A549 (cell line): ENCODE results near the gene TTLL11. TPM values are rescaled to one million over a fixed set of nuclear protein-coding genes. Genes with fewer than 3 reads are reported as not detected.

Source experiments
- ATAC-seq, 2 experiments: fragments of 200-7000 bp in 1 of 2; fragments of >200 bp in 1 of 2; cut with Nextera tagmentation in 1 of 2; cut with Tn5 transposase in 1 of 2; 3 replicates each; pipeline versions ENCODE4 v1.8.0 to v1.9.1; 2018 to 2020; ENCODE audit warnings: mild to moderate bottlenecking in 1 of 2, moderate library complexity in 1 of 2
- CTCF ChIA-PET: fragments of 300-600 bp; sonication (Branson Sonifier 250); formaldehyde crosslinking; extraction: SDS; loops from one replicate; lab custom pipeline; 2021; ENCODE audit warnings: antibody characterized with exemption, inconsistent platforms; lab: Yijun Ruan, JAX
- POLR2A ChIA-PET: fragments of 350-600 bp; formaldehyde crosslinking; extraction: SDS; loops from one replicate; lab custom pipeline; 2021; ENCODE audit warnings: antibody characterized with exemption, inconsistent platforms; lab: Yijun Ruan, JAX
- DNase-seq, 2 experiments: peaks; one replicate each; pipeline versions ENCODE4 v3.0.0 to v3.0.0-alpha.2; 2011 to 2016; ENCODE audit warnings: low read depth in 1 of 2, low spot score in 1 of 2
- FAIRE-seq: peaks from 2 replicates; lab custom pipeline; 2011; peaks lifted over from hg19 to GRCh38; lab: Jason Lieb, UNC
- H3K27ac ChIP-seq, 2 experiments: fragments of >200 bp; sonication (Bioruptor Twin); formaldehyde crosslinking; 3 replicates each; pipeline ENCODE4 v1.5.1; 2016 to 2017
- H3K4me1 ChIP-seq: fragments of >200 bp; sonication (Bioruptor Twin); formaldehyde crosslinking; 3 replicates; pipeline ENCODE4 v1.6.1; 2016
- H3K4me2 ChIP-seq: fragments of >200 bp; sonication (Bioruptor Twin); formaldehyde crosslinking; 3 replicates; pipeline ENCODE4 v1.6.1; 2016
- H3K4me3 ChIP-seq: fragments of >200 bp; sonication (Bioruptor Twin); formaldehyde crosslinking; 3 replicates; pipeline ENCODE4 v1.5.1; 2016
- H3K9me3 ChIP-seq: fragments of >200 bp; sonication (Bioruptor Twin); formaldehyde crosslinking; 3 replicates; pipeline ENCODE4 v1.6.1; 2016
- ATOH8 ChIP-seq: fragments of 250-450 bp; sonication (Bioruptor Pico); IDR thresholded peaks from 2 replicates; pipeline ENCODE4 v1.5.0; 2020; ENCODE audit warnings: low read depth, mild to moderate bottlenecking, moderate library complexity
- BCL3 ChIP-seq: fragments of >200 bp; sonication (Bioruptor Twin); formaldehyde crosslinking; IDR thresholded peaks from 3 replicates; pipeline ENCODE4 v1.6.1; 2016
- BHLHE40 ChIP-seq: IDR thresholded peaks from 2 replicates; pipeline ENCODE4 v1.6.1; 2012; ENCODE audit warnings: low read depth, low read length, inconsistent platforms
- CHD4 ChIP-seq: fragments of 200-600 bp; sonication (generic); IDR thresholded peaks from 2 replicates; pipeline ENCODE4 v1.6.1; 2016; ENCODE audit warnings: antibody characterized with exemption, mild to moderate bottlenecking, borderline replicate concordance
- CTCF ChIP-seq: fragments of >200 bp; sonication (Bioruptor Twin); formaldehyde crosslinking; IDR thresholded peaks from 3 replicates; pipeline ENCODE4 v1.5.1; 2016
- FOSL2 ChIP-seq, 2 experiments: fragments of 450-650 bp in 1 of 2; fragments of >200 bp in 1 of 2; sonication (Bioruptor Twin) in 1 of 2; formaldehyde crosslinking; IDR thresholded peaks; 2 replicates each; pipeline versions ENCODE4 v1.5.0 to v1.6.1; 2016 to 2020; ENCODE audit warnings: mild to moderate bottlenecking in 1 of 2, moderate library complexity in 1 of 2
- FOXS1 ChIP-seq: fragments of 250-450 bp; sonication (Bioruptor Pico); IDR thresholded peaks from 2 replicates; pipeline ENCODE4 v1.5.0; 2020; ENCODE audit warnings: mild to moderate bottlenecking, moderate library complexity
- JUN ChIP-seq, 2 experiments: fragments of >200 bp; sonication (Bioruptor Twin); formaldehyde crosslinking; IDR thresholded peaks; 2 replicates in 1 of 2; 3 replicates in 1 of 2; pipeline ENCODE4 v1.6.1; 2016 to 2017
- NFE2L2 ChIP-seq: fragments of 150-350 bp; conservative IDR thresholded peaks from 2 replicates; pipeline ENCODE4 v1.6.1; 2014; ENCODE audit warnings: low read length
- PHF8 ChIP-seq: fragments of 200-600 bp; sonication (generic); IDR thresholded peaks from 2 replicates; pipeline ENCODE4 v1.6.1; 2016; ENCODE audit warnings: low read depth, mild to moderate bottlenecking, antibody characterized with exemption, moderate library complexity, borderline replicate concordance
- RFX5 ChIP-seq: fragments of 450-650 bp; IDR thresholded peaks from 2 replicates; pipeline ENCODE4 v1.7.1; 2014; ENCODE audit warnings: antibody characterized with exemption, mild to moderate bottlenecking, moderate library complexity
- SREBF2 ChIP-seq: fragments of 450-650 bp; IDR thresholded peaks from 2 replicates; pipeline ENCODE4 v1.6.1; 2014; ENCODE audit warnings: mild to moderate bottlenecking, moderate library complexity
- TFCP2L1 ChIP-seq: fragments of 250-450 bp; sonication (Bioruptor Pico); IDR thresholded peaks from 2 replicates; pipeline ENCODE4 v1.5.0; 2021; ENCODE audit warnings: mild to moderate bottlenecking
- ZC3H11A ChIP-seq: fragments of 450-650 bp; IDR thresholded peaks from 2 replicates; pipeline ENCODE4 v1.6.1; 2014; ENCODE audit warnings: antibody characterized with exemption, mild to moderate bottlenecking
- ZFP36 ChIP-seq: fragments of 450-650 bp; IDR thresholded peaks from 2 replicates; pipeline ENCODE4 v1.6.1; 2014; ENCODE audit warnings: borderline replicate concordance; ENCODE audit not compliant: partially characterized antibody
- WGBS: methylation state at CpG from one replicate; pipeline ENCODE4 v1.1.6; 2017; ENCODE audit errors: missing lambda C conversion rate; 5-methylcytosine and 5-hydroxymethylcytosine counted together
- polyA plus RNA-seq, 4 experiments: library from polyadenylated mRNA; depleted of rRNA in 3 of 4; stranded (reverse); fragments of >200 nt; fragmentation: RNase III in 1 of 4; extraction: RNeasy Plus Mini Kit Qiagen cat#74134 plus additional on column Dnase treatment in 1 of 4; gene quantifications; 2 replicates in 3 of 4; 3 replicates in 1 of 4; pipeline ENCODE4 v1.2.3, GENCODE V29; 2011 to 2017
- TF ChIP-seq, protein P1 (sequence below): IDR thresholded peaks from 2 replicates; pipeline ENCODE4 v1.6.1; 2012
- TF ChIP-seq, protein P2 (sequence below): fragments of 250-450 bp; sonication (Bioruptor Pico); IDR thresholded peaks from 2 replicates; pipeline ENCODE4 v1.5.0; 2021; ENCODE audit warnings: mild to moderate bottlenecking, moderate library complexity, borderline replicate concordance

The TTLL11 gene
- polyA plus RNA-seq, 2 of the 4 experiments (the other 2 are of a cell fraction) = 1.8 to 2.6 TPM

GRCh38 chr9:121835587-121836365 is 257.3 kb downstream of the TTLL11 start:
- POLR2A ChIA-PET = no interaction called here
- CTCF ChIA-PET = interaction anchor here (0.7 kb wide), 1 partner anchor 10 kb away, joined by 3 read pairs; no protein-coding TSS in a partner anchor
- no peaks in the 10 kb centered on the region for H3K4me1 ChIP-seq

GRCh38 chr9:121833061-121833460 is 260.0 kb downstream of the TTLL11 start:
- whole genome bisulfite sequencing = 83% methylated on average over 9 of the region's 9 CpGs
- Histone ChIP-seq H3K9me3 (no peaks in the 10 kb centered on the region), H3K4me3 (no peak overlapping the region), H3K4me1 (no peaks in the 10 kb centered on the region), H3K4me2 (no peak overlapping the region), H3K27ac (no peak overlapping the region)
- DNase-seq (no peak), ATAC-seq (no peak), FAIRE-seq (no peak)
- TF ChIP-seq ATOH8 (CRISPR knock-in tag) (no peak), JUN (IDR thresholded peaks at IDR 0.05) (no peak), SREBF2 (no peak), FOXS1 (no peak)
- TF ChIP-seq, protein P1, sequence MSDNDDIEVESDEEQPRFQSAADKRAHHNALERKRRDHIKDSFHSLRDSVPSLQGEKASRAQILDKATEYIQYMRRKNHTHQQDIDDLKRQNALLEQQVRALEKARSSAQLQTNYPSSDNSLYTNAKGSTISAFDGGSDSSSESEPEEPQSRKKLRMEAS = no peak
- TF ChIP-seq, protein P2, sequence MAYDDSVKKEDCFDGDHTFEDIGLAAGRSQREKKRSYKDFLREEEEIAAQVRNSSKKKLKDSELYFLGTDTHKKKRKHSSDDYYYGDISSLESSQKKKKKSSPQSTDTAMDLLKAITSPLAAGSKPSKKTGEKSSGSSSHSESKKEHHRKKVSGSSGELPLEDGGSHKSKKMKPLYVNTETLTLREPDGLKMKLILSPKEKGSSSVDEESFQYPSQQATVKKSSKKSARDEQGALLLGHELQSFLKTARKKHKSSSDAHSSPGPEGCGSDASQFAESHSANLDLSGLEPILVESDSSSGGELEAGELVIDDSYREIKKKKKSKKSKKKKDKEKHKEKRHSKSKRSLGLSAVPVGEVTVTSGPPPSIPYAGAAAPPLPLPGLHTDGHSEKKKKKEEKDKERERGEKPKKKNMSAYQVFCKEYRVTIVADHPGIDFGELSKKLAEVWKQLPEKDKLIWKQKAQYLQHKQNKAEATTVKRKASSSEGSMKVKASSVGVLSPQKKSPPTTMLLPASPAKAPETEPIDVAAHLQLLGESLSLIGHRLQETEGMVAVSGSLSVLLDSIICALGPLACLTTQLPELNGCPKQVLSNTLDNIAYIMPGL (CRISPR knock-in tag) = no peak
- POLR2A ChIA-PET = no interaction called here
- CTCF ChIA-PET = interaction anchor here (0.8 to 1.0 kb wide), 4 partner anchors 22 to 55 kb away, joined by 3 read pairs; no protein-coding TSS in a partner anchor

More at GRCh38 chr9:121835587-121836365, 257.3 kb downstream of the TTLL11 start:
- Histone ChIP-seq H3K4me2 (no peak overlapping the region), H3K27ac (no peak overlapping the region), H3K4me3 (no peak overlapping the region), H3K9me3 (no peaks in the 10 kb centered on the region)
- 51% methylated on average over 5 of the region's 5 CpGs for WGBS
- TF ChIP-seq NFE2L2 (no peak), TFCP2L1 (CRISPR knock-in tag) (no peak), CHD4 (no peak), ZC3H11A (no peak), PHF8 (no peak), BHLHE40 (no peak), CTCF (no peak), RFX5 (no peak), ZFP36 (no peak), FOXS1 (no peak), FOSL2 (IDR thresholded peaks at IDR 0.05) (no peak), FOSL2 (CRISPR knock-in tag; IDR thresholded peaks at IDR 0.05) (no peak), BCL3 (no peak)
- FAIRE-seq (no peak), ATAC-seq (no peak), DNase-seq (no peak)
